ENCODE results near the gene PDP2.

The PDP2 gene

DNA sequence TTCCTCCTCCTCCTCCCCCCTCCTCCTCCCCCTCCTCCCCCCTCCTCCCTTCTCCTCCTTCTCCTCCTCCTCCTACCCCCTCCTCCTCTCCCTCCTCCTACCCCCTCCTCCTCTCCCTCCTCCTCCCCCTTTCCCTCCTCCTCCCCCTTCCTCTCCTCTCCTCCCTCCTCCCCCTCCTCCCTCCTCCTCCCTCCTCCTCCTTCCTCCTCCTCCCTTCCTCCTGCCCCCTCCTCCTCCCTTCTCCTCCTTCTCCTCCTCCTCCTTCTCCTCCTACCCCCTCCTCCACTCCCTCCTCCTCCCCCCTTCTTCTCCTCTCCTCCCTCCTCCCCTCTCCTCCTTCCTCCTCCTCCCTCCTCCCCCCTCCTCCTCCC, 6.6 kb upstream of the PDP2 start:
- FAIRE-seq (no peak), DNase-seq (ENCODE audit: insufficient read length, low spot score) (no peak)
- TF ChIP-seq, protein P1, sequence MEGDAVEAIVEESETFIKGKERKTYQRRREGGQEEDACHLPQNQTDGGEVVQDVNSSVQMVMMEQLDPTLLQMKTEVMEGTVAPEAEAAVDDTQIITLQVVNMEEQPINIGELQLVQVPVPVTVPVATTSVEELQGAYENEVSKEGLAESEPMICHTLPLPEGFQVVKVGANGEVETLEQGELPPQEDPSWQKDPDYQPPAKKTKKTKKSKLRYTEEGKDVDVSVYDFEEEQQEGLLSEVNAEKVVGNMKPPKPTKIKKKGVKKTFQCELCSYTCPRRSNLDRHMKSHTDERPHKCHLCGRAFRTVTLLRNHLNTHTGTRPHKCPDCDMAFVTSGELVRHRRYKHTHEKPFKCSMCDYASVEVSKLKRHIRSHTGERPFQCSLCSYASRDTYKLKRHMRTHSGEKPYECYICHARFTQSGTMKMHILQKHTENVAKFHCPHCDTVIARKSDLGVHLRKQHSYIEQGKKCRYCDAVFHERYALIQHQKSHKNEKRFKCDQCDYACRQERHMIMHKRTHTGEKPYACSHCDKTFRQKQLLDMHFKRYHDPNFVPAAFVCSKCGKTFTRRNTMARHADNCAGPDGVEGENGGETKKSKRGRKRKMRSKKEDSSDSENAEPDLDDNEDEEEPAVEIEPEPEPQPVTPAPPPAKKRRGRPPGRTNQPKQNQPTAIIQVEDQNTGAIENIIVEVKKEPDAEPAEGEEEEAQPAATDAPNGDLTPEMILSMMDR (IDR thresholded peaks at IDR 0.05; ENCODE audit: insufficient read depth, missing control alignments): no peak

- DNase-seq (ENCODE audit: insufficient read length, low spot score) (no peak), FAIRE-seq (no peak)
- TF ChIP-seq, protein P1 (IDR thresholded peaks at IDR 0.05; ENCODE audit: insufficient read depth, missing control alignments): no peak
These were observed 6.1 kb upstream of the PDP2 start for GRCh38 chr16:66874079-66874775.

- TF ChIP-seq, protein P1 (IDR thresholded peaks at IDR 0.05; ENCODE audit: insufficient read depth, missing control alignments): no peak
- DNase-seq (ENCODE audit: insufficient read length, low spot score): no peak
- no peak for FAIRE-seq
These were observed 2.2 kb upstream of the PDP2 start for GRCh38 chr16:66878067-66878466.

- TF ChIP-seq, protein P1 (IDR thresholded peaks at IDR 0.05; ENCODE audit: insufficient read depth, missing control alignments): no peak
- FAIRE-seq (no peak), DNase-seq (ENCODE audit: insufficient read length, low spot score) (no peak)
These were observed 701 bp downstream of the PDP2 start for GRCh38 chr16:66881014-66881417.

- no peak for FAIRE-seq
- DNase-seq (ENCODE audit: insufficient read length, low spot score): no peak
These were observed 1.2 kb downstream of the PDP2 start for GRCh38 chr16:66881560-66881959.

DNA sequence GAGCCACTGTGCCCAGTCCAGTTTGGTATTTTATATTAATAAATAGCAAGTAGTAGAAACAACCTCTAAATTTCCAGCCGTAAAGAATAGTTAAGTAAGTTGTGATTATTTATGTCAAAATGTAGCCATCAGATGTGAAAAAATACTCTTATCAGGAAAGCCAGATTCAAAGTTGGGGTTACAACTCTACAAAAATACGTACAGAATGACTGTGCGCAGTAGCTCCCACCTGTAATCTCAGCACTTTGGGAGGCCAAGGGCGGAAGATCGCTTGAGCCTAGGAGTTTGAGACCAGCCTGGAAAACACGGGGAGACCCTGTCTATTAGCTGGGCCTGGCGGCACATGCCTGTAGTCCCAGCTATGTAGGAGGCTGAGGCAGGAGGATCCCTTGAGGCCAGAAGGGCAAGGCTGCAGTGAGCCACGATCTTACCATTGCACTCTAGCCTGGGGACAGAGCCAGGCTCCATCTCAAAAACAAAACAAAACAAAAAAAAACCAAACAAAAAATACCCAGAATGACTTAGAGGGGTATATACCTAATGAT, 1.7 kb downstream of the PDP2 start:
- TF ChIP-seq, protein P1 (IDR thresholded peaks at IDR 0.05; ENCODE audit: insufficient read depth, missing control alignments): no peak
- FAIRE-seq (no peak), DNase-seq (ENCODE audit: insufficient read length, low spot score) (no peak)

More at GRCh38 chr16:66881560-66881959, 1.2 kb downstream of the PDP2 start:
- TF ChIP-seq, protein P1 (IDR thresholded peaks at IDR 0.05; ENCODE audit: insufficient read depth, missing control alignments): no peak

DNA sequence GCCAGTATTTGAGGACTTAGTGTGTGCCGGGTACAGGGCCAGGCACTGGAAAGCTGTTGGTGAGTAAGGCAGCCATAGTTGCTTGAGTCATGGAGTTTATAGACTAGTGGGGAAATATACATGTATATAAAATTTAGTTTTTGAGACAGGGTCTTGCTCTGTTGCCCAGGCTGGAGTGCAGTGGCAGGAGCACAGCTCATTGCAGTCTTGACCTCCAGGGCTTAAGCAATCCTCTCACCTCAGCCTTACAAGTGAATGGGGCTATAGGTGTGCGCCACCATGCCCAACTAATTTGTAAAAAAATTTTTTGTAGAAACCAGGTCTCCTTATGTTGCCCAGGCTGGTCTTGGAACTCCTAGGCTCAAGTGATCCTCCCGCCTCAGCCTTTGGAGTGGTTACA, 2.4 kb downstream of the PDP2 start:
- TF ChIP-seq, protein P1 (IDR thresholded peaks at IDR 0.05; ENCODE audit: insufficient read depth, missing control alignments): no peak
- no peak for DNase-seq (ENCODE audit: insufficient read length, low spot score)
- no peak for FAIRE-seq
